Cortex of kidney (tissue), 1 donor: ENCODE data around the gene C6orf118.

ENCODE experiments used
- DNase-seq: peaks from one replicate; lab custom pipeline; 2025; lab: John Stamatoyannopoulos, UW

Gene C6orf118

DNA sequence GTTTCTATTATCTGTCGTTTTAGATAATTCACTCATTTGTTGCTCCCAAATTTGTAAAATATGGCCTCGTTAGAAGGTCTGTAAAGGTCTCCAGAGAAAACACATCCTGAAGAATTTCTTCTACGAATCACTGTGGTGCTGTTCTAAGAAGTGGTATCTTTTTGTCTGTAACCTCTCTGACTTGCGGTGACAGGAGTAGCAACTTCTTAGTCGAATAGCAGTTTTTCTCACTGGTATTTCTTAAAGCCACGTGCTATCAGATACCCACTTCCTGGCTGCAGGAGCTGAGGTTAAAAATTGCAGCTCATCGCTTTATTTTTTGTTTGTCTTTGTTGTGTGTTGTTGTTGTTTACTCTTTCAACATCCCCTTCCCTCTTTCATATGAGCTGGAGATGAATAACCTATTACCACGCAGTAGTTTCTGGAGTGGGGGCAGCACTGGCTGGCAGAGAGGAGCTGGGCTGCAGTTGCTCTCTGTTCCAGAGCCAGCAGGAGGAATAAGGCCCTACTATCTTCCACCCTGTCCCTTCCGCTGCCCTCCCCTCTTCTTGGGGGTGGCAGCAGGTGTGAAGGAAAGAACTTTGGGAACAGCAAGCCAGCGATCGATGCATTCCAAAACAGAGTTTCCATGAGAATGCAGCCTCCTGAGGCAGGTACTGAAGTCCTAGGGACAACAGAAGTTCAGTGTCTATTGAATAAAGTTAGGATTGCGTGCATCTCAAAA is 64.7 kb downstream of the C6orf118 start:
- no peak for DNase-seq

- no peak for DNase-seq
These were observed 65.6 kb downstream of the C6orf118 start for GRCh38 chr6:165243801-165244200.

DNA sequence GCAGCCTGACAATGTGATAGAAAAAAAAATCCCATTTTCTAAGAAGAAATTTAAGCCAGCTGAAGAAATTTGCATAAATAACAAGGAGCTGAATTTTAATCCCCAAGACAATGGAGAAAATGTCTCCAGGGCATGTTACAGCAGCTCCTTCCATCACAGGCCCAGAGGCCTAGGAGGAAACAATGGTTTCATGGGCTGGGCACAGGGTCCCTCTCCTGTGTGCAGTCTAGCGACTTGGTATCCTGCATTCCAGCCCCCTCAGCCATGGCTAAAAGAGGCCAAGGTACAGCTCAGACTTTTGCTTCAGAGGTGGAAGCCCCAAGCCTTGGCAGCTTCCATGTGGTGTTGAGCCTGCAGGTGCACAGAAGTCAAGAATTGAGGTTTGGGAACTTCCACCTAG is 73.1 kb downstream of the C6orf118 start:
- no peak for DNase-seq

- DNase-seq = no peak
These were observed 76.5 kb downstream of the C6orf118 start for GRCh38 chr6:165232731-165233488.

GRCh38 chr6:165231581-165232561 is 77.5 kb downstream of the C6orf118 start:
- no peak for DNase-seq

- DNase-seq = no peak
These were observed 78.2 kb downstream of the C6orf118 start for GRCh38 chr6:165231177-165231576.
